Adrenal gland (tissue), 12 donors: Measurements from ENCODE around the gene MARCHF2. TPM values are rescaled to one million over a fixed set of nuclear protein-coding genes. Genes with fewer than 3 reads are reported as not detected.

Experiments used
- DNase-seq, 7 donors: peaks; one replicate each; pipeline ENCODE4 v3.0.0-alpha.2; 2019 to 2020
- H3K27ac ChIP-seq, 5 donors: fragments of 200-600 bp; sonication (generic) in 4 of 5; 1 replicate in 3 of 5; 2 replicates in 2 of 5; pipeline versions ENCODE4 v1.5.1 to v1.8.0; 2016 to 2020; ENCODE audit warnings: mild to moderate bottlenecking in 1 of 5
- H3K27me3 ChIP-seq: fragments of 200-600 bp; 2 replicates; pipeline ENCODE4 v1.8.0; 2021
- H3K36me3 ChIP-seq, 2 donors: fragments of 200-600 bp; replicated peaks in 1 of 2; 1 replicate in 1 of 2; 2 replicates in 1 of 2; pipeline versions ENCODE4 v1.5.1 to v1.8.0; 2018 to 2022
- H3K4me1 ChIP-seq, 2 donors: fragments of 200-600 bp; replicated peaks in 1 of 2; 1 replicate in 1 of 2; 2 replicates in 1 of 2; pipeline versions ENCODE4 v1.5.1 to v1.8.0; 2018 to 2021
- H3K4me3 ChIP-seq, 4 donors: fragments of 200-600 bp; sonication (generic) in 3 of 4; one replicate each; pipeline ENCODE4 v1.5.1; 2016 to 2018
- H3K9me3 ChIP-seq, 3 donors: fragments of 200-600 bp; sonication (generic) in 1 of 3; replicated peaks in 1 of 3; 1 replicate in 2 of 3; 2 replicates in 1 of 3; pipeline versions ENCODE4 v1.5.1 to v1.8.0; 2016 to 2021
- CTCF ChIP-seq, 6 experiments: fragments of 450-650 bp in 4 of 6; fragments of 200-600 bp in 2 of 6; sonication (generic) in 1 of 6; IDR thresholded peaks; 1 replicate in 5 of 6; 2 replicates in 1 of 6; pipeline versions ENCODE4 v1.5.1 to v1.8.0; 2016 to 2021; ENCODE audit warnings: antibody characterized with exemption in 6 of 6, mild to moderate bottlenecking in 2 of 6, moderate library complexity in 1 of 6
- POLR2A ChIP-seq, 2 donors: fragments of 450-650 bp; IDR thresholded peaks; one replicate each; pipeline ENCODE4 v1.6.1; 2017; ENCODE audit warnings: antibody characterized with exemption in 2 of 2, mild to moderate bottlenecking in 2 of 2, moderate library complexity in 1 of 2
- WGBS, 4 donors: extraction: QIAGEN DNeasy Blood & Tissue Kit in 2 of 4; methylation state at CpG; one replicate each; pipeline versions ENCODE4 v1.1.5 to v1.1.7; 2013 to 2017; 5-methylcytosine and 5-hydroxymethylcytosine counted together
- intact Hi-C, 2 donors: fragments of 100-400 bp; cut with DNase I; formaldehyde crosslinking; loops; one replicate each; pipeline versions ENCODE4 v1.14.1 to v1.15.0; 2022 to 2023
- polyA plus RNA-seq, 3 donors: library from polyadenylated mRNA; stranded (reverse); fragments of 200-250 nt in 2 of 3; fragments of 350-450 nt in 1 of 3; fragmentation: Illumina TruSeq in 1 of 3; extraction: RNeasy Lipid Tissue Mini Kit (QIAGEN cat#74804) in 1 of 3; gene quantifications; one replicate each; pipeline ENCODE4 v1.2.3, GENCODE V29; 2013 to 2014
- total RNA-seq, 9 donors: library from RNA; depleted of rRNA in 4 of 9; stranded (reverse); fragments of >200 nt in 4 of 9; fragments of 120-200 nt in 1 of 9; fragmentation: NEBNext Ultra II Directional in 1 of 9; extraction: Animal tissue kit (Norgen Biotek cat#: 25700) in 1 of 9; gene quantifications; one replicate each; pipeline versions ENCODE4 v1.1.0 to v1.2.4, GENCODE V29; 2013 to 2023
- donor health status: healthy with polysubstance abuse.
- donor health status: Bipolar disorder and iron deficiency.
- donor health status: DM: yes; HTN: yes; CAD: no.
- donor health status: DM: no; HTN: no; CAD: no.
- donor health status: DM: no; HTN: no; CAD: no.
- donor health status: DM: yes; HTN: yes; CAD: no.

MARCHF2 gene
- total and polyA plus RNA-seq, 12 donors, result 13.1 to 200 (median 45.8) TPM

GRCh38 chr19:8455018-8455417 is 41.9 kb downstream of the MARCHF2 start:
- intact Hi-C loops, result no loop called here
- Histone ChIP-seq H3K27me3 (no peaks in the 10 kb centered on the region), H3K4me1 (peaks cover 45 to 80% of the 10 kb centered on the region in 2 donors), H3K27ac (no peak overlapping the region), H3K4me3 (no peak overlapping the region), H3K9me3 (no peaks in the 10 kb centered on the region), H3K36me3 (peaks cover 0 to 24% of the 10 kb centered on the region in 2 donors)
- TF ChIP-seq POLR2A (IDR thresholded peaks at IDR 0.05) (no peak), CTCF (IDR thresholded peaks at IDR 0.05) (no peak)
- DNase-seq, result no peak
- 74 to 81% (median 80%) methylated on average over 5 of the region's 5 CpGs for WGBS, 4 donors

GRCh38 chr19:8456064-8456463 is 43.0 kb downstream of the MARCHF2 start:
- Histone ChIP-seq H3K27me3 (no peaks in the 10 kb centered on the region), H3K9me3 (no peaks in the 10 kb centered on the region), H3K4me1 (peaks cover 43 to 84% of the 10 kb centered on the region in 2 donors), H3K36me3 (peaks cover 0 to 24% of the 10 kb centered on the region in 2 donors), H3K4me3 (no peak overlapping the region), H3K27ac (no peak overlapping the region)
- TF ChIP-seq CTCF (IDR thresholded peaks at IDR 0.05), result no peak
- TF ChIP-seq POLR2A (IDR thresholded peaks at IDR 0.05), result no peak
- no peak for DNase-seq
- 62 to 79% (median 64%) methylated on average over 6 to 7 of the region's 7 CpGs for WGBS, 4 donors
- intact Hi-C loops, result no loop called here

- peaks cover 34 to 84% of the 10 kb centered on the region in 2 donors for H3K4me1 ChIP-seq
- no peak overlapping the region for H3K4me3 ChIP-seq
- no peak for DNase-seq
- no peaks in the 10 kb centered on the region for H3K27me3 ChIP-seq
- TF ChIP-seq CTCF (IDR thresholded peaks at IDR 0.05), result peak in 1 of 6 experiments; percentile 6
- no peak for TF ChIP-seq POLR2A (IDR thresholded peaks at IDR 0.05)
- no peak overlapping the region for H3K27ac ChIP-seq
- H3K9me3 ChIP-seq, result no peaks in the 10 kb centered on the region
- WGBS, 4 donors, result 69 to 78% (median 75%) methylated on average over 3 of the region's 3 CpGs
- intact Hi-C loops, result no loop called here
- H3K36me3 ChIP-seq, result peaks cover 0 to 26% of the 10 kb centered on the region in 2 donors
Measured at GRCh38 chr19:8457209-8457608, 44.1 kb downstream of the MARCHF2 start.

- Histone ChIP-seq H3K36me3 (peaks cover 0 to 28% of the 10 kb centered on the region in 2 donors), H3K27ac (no peak overlapping the region), H3K9me3 (no peaks in the 10 kb centered on the region), H3K4me3 (no peak overlapping the region), H3K27me3 (no peaks in the 10 kb centered on the region), H3K4me1 (peaks cover 28 to 78% of the 10 kb centered on the region in 2 donors)
- no peak for DNase-seq
- TF ChIP-seq CTCF (IDR thresholded peaks at IDR 0.05) (no peak), POLR2A (IDR thresholded peaks at IDR 0.05) (no peak)
- 74 to 87% (median 80%) methylated on average over 1 of the region's 1 CpG for WGBS, 4 donors
- intact Hi-C loops, result no loop called here
Measured at GRCh38 chr19:8457827-8458226, 44.7 kb downstream of the MARCHF2 start.
